ENCODE results near the gene CIAO2B.
"Not testable (repeated sequence)": the region's sequence is repeated elsewhere in the genome, so short reads cannot be mapped to it uniquely, and the experiment has no call there.

CIAO2B gene

DNA sequence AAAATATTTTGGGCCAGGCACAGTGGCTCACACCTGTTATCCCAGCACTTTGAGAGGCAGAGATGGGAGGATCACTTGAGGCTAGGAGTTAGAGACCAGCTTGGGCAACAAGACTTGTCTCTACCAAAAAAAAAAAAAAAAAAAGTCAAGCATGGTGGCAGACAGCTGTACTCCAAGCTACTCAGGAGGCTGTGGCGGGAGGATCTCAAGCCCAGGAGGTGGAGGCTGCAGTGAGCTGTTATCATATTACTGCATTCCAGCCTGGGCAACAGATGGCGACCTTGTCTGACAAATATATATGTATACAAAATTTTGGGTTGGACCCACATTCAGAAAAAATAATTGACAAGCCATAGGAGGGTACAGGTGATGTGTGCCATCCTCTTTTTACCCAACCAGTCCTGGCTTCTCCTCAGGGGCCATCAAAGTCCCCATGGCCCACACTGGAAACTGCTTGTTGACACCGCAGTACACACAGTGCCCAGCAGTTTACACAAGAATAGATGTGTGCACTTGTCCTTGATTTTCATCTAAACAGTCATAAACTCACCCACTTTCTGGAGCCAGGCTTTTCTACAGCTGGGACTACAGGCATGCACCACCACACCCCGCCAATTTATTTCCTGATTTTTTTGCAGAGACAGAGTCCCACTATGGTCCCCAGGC lies 2.8 kb upstream of the CIAO2B start:
- DNase-seq (ENCODE audit: low spot score): no peak

DNA sequence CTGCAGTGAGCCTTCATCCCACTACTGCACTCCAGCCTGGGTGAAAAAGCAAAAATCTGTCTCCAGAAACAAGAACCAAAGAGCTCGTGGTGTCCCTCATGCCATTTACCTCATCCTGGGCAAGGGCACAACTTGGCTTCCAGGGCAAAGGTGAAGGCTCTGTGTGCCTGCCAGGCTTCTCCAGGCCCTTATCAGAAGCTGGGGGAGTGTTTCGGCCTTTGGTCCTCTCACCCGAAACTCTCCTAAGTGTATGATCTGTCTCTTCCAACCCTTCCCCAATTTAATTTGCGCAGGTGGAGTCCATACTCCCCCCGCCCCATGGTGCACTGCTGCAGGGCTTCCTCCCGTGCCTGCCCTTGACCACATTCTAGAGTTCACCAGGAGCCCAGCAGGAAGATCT lies 2.3 kb upstream of the CIAO2B start:
- DNase-seq (ENCODE audit: low spot score): no peak

DNA sequence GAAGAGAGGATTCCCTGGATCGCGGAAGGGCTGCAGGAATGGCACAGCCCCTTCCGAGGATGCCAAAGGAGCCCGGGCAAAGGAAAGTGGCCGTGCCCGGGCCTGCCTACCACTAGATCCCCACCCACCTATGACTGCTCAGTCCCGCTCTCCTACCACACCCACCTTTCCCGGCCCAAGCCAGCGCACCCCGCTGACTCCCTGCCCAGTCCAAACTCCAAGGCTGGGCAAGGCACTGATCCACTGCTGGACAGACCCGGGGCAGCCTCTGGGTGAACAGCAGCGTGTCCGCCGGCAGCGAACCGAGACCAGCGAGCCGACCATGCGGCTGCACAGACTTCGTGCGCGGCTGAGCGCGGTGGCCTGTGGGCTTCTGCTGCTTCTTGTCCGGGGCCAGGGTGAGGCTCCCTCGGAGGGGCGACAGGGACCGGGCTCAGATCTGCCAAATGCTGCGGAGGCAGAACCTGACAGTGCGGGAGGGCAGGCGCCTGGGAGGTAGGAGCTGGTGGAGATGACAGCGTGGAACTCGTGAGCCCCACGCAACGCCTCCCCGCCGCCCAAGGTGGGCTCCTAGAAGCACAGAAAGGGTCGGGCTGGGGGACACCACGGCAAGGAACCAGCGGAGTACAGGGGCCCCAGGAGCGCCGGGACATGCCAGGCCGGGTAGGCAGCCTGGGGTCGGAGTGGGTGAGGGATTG lies 1.3 kb upstream of the CIAO2B start, which contains the start of gene CES2:
CES2 (plus strand) TSS at position 203 of the 698 bp plus-strand sequence; CDS start at position 323, 120 bp downstream.
- DNase-seq (ENCODE audit: low spot score): peak; percentile 86

DNA sequence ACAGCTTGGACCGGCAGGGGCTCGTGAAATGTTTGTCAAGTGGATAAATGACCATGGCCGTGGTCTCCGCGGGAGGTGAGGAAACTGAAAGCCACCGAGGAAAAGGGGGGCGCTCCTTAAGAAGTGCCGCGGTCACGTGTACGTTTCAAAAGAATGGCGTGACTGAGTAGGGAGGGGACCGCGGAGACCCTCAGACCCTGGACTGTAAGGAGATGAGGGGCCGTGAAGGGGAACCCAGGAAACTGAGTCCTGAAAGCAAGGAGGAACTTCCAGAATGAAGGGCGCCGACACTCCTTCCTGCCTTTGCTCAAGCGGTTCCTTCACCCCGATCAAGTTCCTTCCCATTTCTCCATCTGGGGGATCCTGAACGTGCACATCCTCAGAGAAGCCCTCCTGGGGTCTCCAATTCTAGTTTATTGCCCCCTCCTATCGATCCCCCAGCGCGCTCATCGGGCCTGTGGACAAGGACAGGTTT lies 674 bp upstream of the CIAO2B start:
- not testable (repeated sequence) for DNase-seq (ENCODE audit: low spot score)

DNA sequence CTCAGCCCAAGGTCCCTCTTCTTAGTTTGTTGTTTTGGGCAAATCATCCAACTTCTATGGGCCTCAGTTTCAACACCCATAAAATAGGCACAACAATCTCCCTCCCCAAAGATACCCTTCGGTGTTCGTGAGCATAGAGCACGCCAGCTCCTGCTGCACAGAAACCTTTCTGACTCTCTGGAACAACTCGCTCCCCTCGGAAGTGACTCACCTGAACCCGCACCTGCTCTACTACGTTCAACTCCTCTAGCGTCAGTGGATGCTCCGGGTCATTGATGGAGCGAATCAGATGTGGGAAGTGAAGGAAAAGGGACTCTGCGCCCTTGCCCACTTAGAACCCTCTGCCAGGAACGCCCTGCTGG lies 445 bp downstream of the CIAO2B start:
- no peak for DNase-seq (ENCODE audit: low spot score)

DNA sequence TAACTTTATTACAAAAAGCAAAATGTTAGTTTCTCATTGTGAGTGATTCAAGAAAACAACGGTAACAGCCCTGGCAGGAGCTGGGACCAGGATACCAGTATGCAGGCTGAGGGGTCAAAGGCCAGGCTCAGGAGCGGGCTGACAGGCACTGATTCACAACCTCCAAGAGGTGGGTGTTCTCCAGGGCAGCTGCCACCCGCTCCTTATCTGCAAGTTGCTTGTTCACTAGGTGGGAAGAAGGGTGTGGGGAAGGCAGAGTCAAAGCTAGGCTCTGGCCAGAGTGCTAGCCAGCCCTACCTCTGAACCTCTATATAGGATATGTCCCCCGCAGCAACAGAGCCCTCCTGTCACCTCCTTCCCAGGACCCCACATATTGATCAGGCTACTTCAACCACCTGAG lies 2.1 kb downstream of the CIAO2B start:
- no peak for DNase-seq (ENCODE audit: low spot score)

DNA sequence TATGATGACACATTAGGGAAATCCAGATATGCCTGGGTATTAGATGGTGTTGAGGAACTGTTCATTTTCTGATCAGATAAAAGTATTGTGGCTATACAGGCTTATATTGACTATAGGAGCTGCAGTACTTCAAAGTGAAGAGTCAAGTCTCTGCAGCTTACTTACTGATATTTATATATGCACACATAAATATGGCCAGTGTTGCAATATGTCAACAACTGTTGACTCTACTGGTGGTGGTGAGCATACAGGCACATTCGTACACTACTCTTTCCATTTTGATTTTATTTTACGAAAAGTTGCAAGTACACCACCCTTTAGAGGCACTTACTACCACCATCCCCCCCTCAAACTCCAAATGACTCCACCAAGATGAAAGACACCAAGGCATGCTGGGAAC lies 2.5 kb downstream of the CIAO2B start:
- DNase-seq (ENCODE audit: low spot score): no peak

DNA sequence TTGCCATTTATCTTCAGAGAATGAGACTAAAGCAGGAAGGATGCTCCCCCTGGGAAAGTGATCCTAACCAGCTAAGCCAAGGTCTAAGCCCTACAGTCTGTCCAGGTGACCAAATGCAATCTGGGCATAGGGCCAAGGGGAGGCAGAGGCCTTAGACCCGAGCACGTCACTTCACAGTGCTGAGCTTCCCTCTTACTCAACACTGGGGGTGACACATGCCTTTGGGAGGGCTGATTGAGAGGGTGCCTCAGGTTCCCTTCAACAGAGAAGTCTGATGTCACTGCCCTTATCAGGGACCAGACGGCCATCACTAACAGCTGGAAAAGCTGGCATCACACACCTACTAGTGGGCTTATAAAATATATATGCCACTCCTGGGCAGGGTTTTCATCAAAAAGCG lies 4.0 kb downstream of the CIAO2B start:
- no peak for DNase-seq (ENCODE audit: low spot score)

DNA sequence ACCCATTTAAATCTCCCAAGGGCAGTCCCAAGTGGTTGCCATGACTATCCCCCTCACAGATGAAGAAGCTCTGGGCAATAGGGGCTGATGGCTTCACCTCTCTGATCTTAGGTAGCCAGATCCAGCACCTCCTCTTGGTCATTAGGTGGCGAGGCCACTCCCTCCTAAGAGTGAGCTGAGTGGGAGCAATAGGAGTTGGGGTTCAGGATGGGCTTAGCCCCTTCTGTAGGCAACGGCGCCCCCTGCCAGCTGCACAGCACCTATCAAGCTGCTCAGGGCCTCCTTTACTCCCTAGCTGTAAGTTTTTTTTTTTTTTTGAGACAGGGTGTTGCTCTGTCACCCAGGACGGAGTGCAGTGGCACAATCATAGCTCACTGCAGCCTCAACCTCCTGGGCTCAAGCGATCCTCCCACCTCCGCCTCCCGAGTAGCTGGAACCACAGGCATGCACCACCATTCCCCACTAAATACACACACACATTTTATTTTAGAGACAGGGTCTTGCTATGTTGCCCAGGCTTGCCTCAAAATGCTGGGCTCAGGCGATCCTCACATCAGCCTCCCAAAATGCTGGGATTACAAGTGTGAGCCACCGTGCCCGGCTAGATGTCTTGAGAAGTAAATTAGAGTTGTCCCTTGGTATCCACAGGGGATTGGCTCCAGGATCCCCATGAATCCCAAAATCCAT lies 5.4 kb downstream of the CIAO2B start:
- no peak for DNase-seq (ENCODE audit: low spot score)

DNA sequence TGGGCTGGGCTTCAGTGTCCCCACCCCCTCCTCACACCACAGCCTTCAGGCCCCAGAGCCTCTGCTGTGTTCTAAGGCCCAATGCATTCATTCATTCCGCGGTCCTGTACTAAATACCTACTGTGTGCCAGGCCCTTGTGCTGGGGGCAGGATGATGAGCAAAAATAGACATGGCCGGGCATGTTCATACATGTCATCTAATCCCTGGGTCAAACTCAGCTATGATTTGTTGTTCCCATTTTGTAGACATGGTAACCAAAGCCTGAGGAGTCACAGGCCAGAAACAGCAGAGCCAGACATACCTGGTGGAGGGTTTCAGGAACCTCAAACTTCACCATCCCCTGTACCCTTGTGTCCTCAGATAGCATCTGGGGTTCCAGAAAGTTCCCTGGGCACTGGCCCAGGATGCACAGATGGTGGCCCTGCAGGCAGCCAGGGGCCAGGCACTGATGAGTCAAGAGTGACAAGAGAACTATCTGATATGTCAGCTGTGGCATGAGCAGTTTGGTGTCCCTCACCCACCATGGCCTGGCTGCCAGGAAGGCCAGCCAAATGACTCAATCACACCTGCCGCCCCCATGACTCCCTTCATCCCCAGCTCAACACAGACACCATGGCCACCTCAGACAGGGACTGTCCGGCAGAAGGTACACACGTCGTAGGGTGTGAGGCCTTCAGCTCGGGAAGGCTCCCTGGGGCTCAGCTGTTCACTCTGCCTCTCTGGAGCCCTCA lies 6.1 kb downstream of the CIAO2B start:
- DNase-seq (ENCODE audit: low spot score): no peak

DNA sequence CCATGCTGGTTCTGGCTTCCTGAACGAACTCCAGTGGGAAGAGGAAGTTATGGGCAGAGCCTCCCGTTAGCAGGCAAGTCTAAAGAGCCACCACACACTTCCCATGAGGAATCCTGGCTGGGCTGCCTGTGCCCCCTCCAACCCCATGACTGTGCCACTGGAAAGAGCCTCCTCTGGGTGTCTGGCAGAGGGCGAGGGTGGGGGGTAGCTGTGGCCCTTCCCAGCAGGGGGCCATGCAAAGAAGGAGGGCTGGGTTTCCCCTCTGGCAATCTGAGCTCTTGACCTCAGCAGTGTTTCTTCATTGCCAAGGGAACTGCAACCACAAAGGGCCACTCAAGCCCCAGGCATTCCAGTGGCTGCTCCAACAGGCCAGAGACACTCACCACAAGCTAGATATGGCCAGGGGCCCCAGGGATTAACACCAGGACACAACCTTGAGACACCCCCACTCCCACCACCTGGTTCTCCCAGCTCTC lies 7.2 kb downstream of the CIAO2B start:
- peak; percentile 86 for DNase-seq (ENCODE audit: low spot score)

DNA sequence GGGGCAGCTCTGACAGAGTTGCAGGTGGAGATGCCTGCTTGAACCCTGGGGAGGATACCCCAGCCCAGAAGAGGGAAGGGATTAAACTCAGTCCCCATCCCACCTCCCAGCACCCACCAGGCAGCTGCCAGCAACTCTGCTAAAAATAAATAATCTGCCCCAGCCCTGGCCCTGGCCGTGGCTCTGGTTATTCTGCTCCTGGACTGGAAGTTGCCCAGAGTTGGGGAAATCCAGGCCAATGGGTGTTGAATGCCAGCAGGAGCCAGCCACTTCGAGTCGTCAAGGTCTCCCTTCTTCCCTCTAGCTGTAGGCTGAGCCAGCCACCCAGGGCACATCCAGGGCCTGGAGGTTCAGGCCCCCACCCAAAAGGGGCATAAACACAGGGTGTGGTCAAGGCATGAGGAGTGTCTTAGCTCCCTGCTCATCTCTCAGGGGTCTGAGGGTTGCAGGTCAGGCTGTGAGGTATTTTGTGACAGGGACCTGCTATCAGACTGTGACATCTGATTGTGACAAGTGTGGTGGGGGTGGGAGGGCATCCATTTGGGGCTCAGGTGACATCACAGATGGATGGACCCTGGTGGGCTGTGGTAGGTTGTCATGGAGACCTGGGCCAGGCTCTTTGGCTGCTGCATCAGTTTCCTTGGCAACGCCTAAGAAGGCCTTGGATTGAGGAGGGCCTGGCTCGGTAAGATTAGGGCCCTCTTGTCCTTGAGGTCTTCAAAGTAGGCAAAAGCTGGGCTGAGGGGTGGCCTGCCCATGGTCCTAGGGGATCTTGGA lies 7.8 kb downstream of the CIAO2B start:
- DNase-seq (ENCODE audit: low spot score): no peak

DNA sequence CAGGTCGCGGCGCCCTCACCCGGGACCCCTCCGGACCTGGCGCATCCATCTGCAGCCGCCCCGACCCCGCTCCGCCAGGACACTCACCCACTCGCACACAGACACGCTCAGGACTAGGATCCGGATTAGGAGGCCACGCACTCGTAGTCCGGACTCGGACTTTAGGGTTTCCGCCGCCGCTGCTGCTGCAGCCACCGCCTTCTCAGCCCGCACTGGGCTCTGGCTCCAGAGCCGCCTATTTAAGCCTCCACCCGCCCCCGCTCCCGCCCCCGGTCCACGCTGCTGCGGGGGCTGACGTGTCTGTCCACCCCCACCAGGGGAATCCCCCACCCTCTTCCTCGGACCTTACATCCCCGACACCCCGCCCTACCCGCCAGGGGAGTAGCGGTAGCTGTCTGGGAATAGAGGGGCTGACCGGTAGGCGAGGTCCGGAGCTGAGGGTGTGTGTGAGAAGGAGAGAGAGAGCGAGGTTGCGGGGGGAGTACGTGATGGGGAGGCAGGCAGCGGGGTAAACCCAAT lies 8.8 kb downstream of the CIAO2B start, which contains the start of gene RRAD:
RRAD (minus strand) TSS at position 214 of the 519 bp plus-strand sequence. CDS start 356 bp downstream, outside the sequence.
- DNase-seq (ENCODE audit: low spot score): peak; percentile 55

DNA sequence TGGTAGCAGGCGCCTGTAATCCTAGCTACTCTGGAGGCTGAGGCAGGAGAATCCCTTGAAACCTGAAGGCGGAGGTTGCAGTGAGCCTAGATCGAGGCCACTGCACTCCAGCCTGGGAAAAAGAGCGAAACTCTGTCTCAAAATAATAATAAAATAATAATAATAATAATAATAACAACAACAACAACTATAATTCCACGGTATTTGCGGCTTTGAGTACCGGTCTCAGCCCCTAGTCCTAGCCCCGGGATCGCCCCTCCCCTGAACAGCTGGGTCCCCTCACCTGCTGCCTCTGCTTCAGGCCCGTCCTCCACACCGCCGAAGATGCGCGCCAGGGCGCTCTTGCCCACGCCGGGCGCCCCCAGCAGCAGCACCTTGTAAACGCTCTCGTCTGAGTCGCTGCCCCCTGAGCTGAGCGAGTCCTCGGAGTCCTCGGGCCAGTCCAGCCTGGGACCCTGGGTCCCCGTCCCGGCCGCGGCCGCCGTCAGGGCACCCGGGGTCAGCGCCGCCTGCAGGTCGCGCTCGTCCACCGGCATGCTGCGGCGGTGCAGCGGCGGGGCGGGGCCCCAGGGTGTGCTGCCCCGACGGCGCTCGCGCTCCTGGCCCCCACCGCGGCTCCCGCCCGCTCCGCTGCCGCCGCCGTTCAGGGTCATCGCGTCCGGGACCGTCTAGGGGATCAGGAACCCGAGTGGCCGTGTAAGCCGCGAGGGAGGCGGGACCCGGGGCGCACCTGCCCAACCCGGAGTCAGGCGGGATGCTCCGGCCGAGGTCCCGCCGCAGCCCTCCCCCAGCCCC lies 9.5 kb downstream of the CIAO2B start:
- DNase-seq (ENCODE audit: low spot score): peak; percentile 80

DNA sequence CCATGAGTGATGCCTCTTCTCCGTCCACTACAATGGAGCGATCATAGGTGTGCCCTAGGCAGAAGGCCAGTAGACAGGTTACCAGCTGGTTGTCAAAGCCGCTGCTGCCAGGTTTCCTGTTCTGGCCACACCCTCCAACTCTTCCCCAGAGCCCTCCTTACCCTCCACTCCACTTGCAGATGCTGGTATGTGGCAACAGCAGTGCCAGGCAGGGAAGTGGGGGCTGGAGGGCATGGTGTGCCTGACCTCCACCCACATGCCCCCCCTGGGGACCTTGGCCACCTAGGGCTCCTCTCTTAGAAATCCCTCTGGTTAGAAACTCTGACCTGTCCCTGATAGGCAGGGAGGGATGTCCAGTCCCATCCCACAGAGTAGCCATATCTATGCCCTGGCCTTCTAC lies 10.3 kb downstream of the CIAO2B start:
- no peak for DNase-seq (ENCODE audit: low spot score)

DNA sequence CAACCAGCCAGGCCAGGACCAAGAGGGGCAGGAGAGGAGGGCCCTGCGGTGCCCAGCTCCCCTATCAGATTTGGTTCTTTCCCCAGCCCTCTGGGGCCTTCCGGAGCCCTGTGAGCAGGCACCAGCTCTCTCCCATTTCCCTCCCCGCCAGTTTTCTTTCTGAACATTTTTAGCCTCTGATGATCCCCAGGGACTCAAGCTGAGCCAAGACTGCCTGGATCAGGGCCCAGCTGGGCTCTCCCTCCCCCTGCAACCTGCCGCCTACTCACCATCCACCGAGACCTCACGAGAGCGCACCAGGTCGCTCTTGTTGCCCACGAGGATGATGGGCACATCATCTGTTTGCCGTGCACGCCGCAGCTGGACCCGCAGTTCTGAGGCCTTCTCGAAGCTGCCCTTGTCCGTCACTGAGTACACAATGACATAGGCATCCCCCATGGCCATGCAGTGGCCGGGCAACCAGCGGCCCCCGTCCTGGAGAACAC lies 10.9 kb downstream of the CIAO2B start:
- DNase-seq (ENCODE audit: low spot score): peak; percentile 33

DNA sequence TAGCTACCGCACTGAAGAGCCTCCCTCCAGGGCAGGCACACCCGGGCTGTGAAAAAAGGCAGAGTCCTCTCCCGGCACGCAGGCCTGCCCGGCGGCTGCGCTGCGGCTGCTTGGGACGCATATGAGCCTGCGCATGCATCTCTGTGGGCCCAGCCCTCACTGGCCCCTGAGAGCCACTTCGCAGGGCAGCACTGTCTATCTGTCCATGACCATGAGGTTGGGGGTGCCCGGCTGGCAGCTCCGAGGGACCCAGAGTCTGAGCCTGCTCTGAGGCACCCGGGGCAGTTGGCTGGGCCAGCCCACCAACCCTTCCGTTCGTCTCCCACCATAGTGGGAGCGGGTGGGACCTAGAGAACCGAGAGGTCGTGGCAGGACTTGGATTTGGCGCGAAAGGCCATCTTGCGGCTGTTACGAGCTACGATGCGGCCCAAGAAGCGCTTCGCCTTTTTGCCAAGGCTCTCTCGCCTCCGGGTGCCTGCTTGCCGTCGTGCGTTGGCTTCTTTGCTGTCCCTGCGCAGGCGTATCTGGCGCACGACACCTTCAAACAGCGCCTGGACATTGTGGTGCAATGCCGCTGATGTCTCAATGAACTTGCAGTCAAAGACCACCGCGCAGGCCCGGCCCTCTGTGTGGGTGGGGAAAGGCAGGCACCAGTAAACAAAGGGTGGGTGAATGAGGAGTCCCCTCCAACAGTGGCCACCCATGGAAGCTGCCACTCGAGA lies 12.3 kb downstream of the CIAO2B start:
- DNase-seq (ENCODE audit: low spot score): no peak

DNA sequence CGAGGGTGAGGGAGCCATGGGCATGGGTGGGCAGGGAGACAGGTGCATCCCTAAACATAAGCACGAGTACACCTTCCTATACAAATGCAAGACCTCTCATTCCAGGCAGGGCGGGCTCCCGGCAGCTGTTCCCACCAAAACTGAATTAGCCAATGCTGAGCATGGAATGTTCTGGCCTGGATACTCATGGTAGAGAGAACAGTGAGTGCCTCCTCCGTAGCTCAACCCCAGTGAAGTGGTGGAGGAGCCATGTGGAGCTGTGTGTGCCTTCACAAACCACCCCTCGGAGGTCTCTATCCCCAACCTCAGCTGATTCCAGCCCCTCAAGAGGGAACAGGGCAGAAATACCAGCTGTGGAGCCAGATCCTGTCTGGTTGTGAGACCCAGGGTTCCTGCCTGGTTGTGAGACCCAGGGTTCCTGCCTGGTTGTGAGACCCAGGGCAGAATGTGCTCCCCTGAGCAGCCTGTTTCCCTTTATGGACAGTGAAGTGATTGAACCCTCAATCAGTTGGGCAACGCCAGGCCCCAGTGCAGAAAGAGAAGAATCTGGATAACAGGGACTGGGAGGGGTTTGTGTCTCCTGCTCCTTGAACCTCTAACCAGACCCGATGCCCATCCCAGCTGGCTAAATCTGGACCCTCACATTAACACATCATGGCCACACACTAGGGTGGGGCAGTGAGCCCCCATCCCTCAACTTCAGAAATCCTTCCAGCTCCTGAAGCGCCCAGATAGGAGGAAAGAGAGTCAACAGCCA lies 13.1 kb downstream of the CIAO2B start:
- DNase-seq (ENCODE audit: low spot score): no peak

DNA sequence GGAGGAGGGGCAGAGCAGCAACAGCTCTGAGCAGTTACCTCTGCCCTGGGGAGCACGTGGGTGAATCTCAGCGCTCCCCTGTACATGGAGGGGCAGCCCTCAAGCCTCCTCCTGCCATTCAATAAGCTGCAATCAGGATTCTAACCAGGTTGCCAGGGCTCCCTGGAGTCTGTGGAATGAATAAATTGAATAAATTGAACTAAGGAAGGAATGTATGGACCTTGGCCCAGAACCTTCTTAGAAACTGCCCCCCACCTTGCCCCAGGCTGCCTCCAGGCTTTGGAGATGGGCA lies 14.0 kb downstream of the CIAO2B start:
- no peak for DNase-seq (ENCODE audit: low spot score)

All from GM03348 (cell line).